Large intestine (tissue), 3 donors: Measurements from ENCODE around the gene JDP2. TPM values are rescaled to one million over a fixed set of nuclear protein-coding genes. Genes with fewer than 3 reads are reported as not detected.

Source experiments
- DNase-seq, 2 donors: peaks; one replicate each; pipeline versions ENCODE4 v3.0.0 to v3.0.0-alpha.2; 2013
- H3K27ac ChIP-seq: one replicate; pipeline ENCODE4 v1.5.1; 2013; ENCODE audit warnings: low read length
- H3K27me3 ChIP-seq: 2 replicates; pipeline ENCODE4 v1.6.1; 2013; ENCODE audit warnings: low read length; ENCODE audit not compliant: control insufficient read depth, insufficient read depth
- H3K36me3 ChIP-seq: 2 replicates; pipeline ENCODE4 v1.6.1; 2013; ENCODE audit warnings: low read length; ENCODE audit not compliant: control insufficient read depth, insufficient read depth
- H3K4me1 ChIP-seq: one replicate; pipeline ENCODE4 v1.6.1; 2013; ENCODE audit warnings: low read length; ENCODE audit not compliant: control insufficient read depth, insufficient read depth
- H3K4me3 ChIP-seq: one replicate; pipeline ENCODE4 v1.5.1; 2013; ENCODE audit warnings: low read length
- H3K9me3 ChIP-seq: one replicate; pipeline ENCODE4 v1.6.1; 2013; ENCODE audit warnings: mild to moderate bottlenecking, low read depth, low read length, moderate library complexity; ENCODE audit not compliant: control insufficient read depth
- WGBS: methylation state at CpG from one replicate; pipeline ENCODE4 v1.1.5; 2013; ENCODE audit warnings: low lambda C conversion rate; ENCODE audit not compliant: insufficient coverage; 5-methylcytosine and 5-hydroxymethylcytosine counted together
- polyA plus RNA-seq: library from polyadenylated mRNA; unstranded; fragments of 120-200 nt; gene quantifications from one replicate; pipeline ENCODE4 v1.2.1, GENCODE V29; 2013

JDP2 gene
- polyA plus RNA-seq, 1 donor = 30.0 TPM

DNA sequence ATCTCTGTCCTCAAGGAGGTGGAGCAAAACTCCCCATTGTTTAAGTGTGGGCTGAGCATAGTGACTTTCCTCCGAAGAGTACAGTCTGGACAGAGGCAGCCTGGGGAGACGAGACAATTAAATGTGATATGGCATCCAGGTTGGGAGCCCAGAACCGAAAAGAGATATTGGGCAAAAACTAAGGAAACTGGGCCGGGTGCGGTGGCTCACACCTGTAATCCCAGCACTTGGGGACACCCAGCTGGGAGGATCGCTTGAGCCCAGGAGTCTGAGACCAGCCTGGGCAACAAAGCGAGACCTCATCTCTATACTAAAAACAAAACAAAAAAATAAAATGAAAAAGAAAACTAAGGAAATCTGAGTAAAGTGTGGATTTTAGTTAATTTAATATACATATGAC, 35.9 kb upstream of the JDP2 start:
- Histone ChIP-seq H3K27ac (no peak overlapping the region), H3K36me3 (no peaks in the 10 kb centered on the region), H3K27me3 (no peaks in the 10 kb centered on the region), H3K4me3 (no peak overlapping the region), H3K4me1 (no peaks in the 10 kb centered on the region), H3K9me3 (no peaks in the 10 kb centered on the region)
- DNase-seq = no peak
- WGBS = 100% methylated on average over 2 of the region's 7 CpGs

DNA sequence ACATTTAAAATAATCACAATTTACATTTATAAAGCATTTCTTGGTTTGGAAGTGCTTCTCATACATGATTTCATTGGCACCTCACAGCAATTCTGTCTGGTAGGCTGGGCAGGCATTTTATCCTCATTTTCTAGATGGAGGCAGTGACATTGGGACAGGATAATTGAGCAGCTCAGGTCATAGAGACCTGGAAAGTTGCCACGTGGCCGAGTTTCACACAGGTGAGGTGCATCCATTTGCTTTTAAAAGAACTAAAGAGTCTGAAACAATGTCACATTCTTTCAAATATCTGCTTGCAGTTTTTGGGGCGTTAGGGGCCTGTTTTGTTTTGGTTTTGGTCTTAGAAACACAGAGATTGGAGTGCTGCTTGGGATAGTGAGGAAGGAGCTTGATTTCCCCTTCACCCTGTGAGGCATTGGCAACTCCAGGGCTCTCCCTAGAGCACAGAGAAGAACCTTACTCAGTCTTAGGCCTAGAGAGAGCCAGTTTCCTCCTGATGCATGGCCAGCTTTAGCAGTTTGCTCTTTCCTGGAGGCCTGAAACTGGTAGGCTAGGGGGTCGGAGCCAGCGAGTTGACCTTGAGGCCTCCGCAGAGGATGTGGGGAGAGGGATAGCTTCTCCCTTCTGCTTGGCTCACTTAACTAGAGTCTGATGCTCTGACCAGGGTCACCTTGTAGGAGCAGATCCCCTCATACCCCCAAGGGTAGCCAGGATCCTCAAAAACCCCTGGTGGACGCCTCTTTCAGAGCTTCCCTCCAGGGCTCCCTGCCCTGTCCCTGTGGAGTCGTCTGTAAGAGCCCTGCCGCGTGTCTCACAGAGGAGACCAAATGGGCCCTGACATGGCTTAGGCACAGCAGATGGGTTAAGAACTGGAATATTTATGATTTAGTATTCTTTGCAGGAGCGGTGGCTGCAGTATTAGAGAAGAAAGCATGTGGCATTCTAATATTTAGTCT, 34.9 kb upstream of the JDP2 start:
- Histone ChIP-seq H3K36me3 (no peaks in the 10 kb centered on the region), H3K27ac (no peak overlapping the region), H3K9me3 (no peaks in the 10 kb centered on the region), H3K4me1 (no peaks in the 10 kb centered on the region), H3K27me3 (no peaks in the 10 kb centered on the region), H3K4me3 (no peak overlapping the region)
- WGBS = no CpG with 5 or more reads among the region's 11 CpGs
- no peak for DNase-seq

DNA sequence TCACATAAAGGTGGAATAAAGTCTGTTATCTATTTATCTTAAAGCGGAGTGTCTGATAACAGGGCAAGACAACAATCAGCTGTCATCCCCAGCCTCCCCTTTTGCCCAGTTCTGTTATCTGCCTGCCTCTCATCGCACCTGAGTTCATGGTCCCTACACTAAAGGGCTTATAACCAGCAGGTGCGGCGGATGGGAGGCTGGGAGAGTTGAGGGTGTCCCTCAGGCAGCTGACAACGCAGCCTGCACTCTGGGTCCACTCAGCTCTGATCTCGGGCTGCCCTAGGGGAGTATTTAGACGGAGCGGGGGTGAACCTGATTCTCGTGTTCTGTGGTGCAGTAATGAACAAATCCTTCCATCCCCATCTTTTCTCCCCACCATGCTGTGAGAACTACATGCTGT, 34.0 kb upstream of the JDP2 start:
- H3K4me1 ChIP-seq = no peaks in the 10 kb centered on the region

DNA sequence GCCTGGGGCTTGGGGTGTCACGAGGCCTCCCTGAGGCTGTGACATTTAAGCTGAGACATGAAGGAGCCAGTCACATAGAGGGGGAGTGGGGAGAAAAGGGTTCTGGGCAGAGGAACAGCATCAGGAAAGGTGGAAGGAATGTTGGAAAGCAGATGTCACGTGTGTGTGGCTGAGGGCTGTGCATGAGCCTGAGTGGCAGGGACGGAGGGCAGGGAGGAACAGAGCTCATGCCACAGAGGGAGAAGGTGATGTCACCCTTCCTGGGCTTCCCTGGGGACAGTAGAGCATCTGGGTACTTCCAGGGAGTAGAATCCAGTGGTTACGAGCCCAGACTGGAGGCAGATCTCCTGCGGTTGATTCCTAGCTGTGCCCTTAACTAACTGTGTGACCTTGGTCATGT, 32.0 kb upstream of the JDP2 start:
- Histone ChIP-seq H3K4me1 (peaks cover 12% of the 10 kb centered on the region), H3K4me3 (no peak overlapping the region), H3K27ac (no peak overlapping the region), H3K9me3 (no peaks in the 10 kb centered on the region), H3K36me3 (no peaks in the 10 kb centered on the region), H3K27me3 (no peaks in the 10 kb centered on the region)
- DNase-seq = no peak
- WGBS = 83% methylated on average over 1 of the region's 5 CpGs

More for the DNA sequence above, 34.0 kb upstream of the JDP2 start:
- Histone ChIP-seq H3K9me3 (no peaks in the 10 kb centered on the region), H3K4me3 (no peak overlapping the region), H3K36me3 (no peaks in the 10 kb centered on the region), H3K27ac (no peak overlapping the region), H3K27me3 (no peaks in the 10 kb centered on the region)
- DNase-seq = peak in 1 of 2 donors; percentile 16
- no CpG with 5 or more reads among the region's 9 CpGs for WGBS

DNA sequence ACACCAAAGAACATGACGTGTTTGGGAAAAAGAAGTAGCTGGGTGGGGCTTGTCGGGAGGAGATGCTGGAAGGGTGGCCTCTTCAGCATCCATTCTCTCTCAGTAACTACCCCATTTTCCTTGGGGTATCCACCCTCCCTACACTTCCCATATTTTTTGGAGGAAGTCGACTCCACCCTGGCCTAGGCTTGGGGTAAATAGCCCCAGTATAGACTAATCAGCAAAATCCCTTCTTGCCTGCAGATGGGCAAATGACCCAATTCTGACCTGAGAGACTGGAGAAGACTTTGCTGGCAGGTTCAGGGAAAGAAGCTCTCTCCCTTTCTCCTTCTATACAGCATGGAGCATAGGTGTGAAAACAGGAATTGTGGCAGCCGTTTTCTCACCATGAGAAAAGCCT, 28.5 kb upstream of the JDP2 start:
- Histone ChIP-seq H3K36me3 (no peaks in the 10 kb centered on the region), H3K27me3 (no peaks in the 10 kb centered on the region), H3K27ac (no peak overlapping the region), H3K9me3 (no peaks in the 10 kb centered on the region), H3K4me3 (no peak overlapping the region), H3K4me1 (peaks cover 13% of the 10 kb centered on the region)
- DNase-seq = no peak
- WGBS = no CpG with 5 or more reads among the region's 4 CpGs

DNA sequence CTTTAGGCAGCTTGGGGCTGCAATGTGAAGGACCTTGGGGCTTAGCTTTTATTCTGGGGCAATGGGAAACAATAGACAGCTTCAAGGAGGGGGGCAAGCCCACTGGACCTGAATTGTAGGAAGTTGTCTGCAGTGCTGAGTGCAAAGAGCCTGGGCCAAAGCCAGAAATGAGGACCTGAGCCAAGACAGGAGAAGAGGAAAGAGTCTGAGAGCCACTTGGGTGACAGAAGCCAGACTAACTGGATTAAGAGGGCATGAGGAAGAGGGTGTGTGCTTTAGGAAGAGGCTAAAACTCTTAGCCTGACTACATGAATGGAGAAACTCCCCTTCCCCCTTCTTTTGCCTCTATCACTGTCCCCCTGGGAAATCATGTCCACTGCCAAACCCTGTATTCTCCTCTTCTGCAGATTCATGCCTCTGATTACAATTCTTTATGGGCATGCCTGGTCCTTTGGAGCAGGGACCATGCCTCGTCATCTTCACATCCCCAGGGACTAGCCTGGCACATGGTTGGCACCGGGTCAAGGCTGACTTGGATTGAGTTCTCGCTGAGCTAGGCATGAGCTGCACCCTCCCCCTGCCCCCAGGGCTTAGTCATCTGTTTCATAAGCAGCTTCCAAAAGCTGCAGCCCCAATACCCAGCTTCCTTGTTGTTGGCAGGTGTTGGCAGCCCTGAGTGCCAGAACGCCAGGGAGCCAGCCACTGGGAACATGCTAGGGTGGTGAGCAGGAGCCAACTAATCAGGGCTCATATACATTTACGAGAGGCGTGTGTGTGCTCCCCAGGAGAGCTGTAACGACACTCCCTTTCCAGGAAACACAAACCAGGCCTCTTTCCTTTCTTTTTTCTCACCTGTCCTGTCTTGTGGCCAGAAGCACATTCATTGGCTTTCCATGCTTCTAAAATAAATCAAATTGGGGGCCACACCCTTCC, 27.7 kb upstream of the JDP2 start:
- Histone ChIP-seq H3K36me3 (no peaks in the 10 kb centered on the region), H3K4me3 (no peak overlapping the region), H3K4me1 (peaks cover 13% of the 10 kb centered on the region), H3K27me3 (no peaks in the 10 kb centered on the region), H3K27ac (peak overlapping the region; percentile 27), H3K9me3 (no peaks in the 10 kb centered on the region)
- no CpG with 5 or more reads among the region's 7 CpGs for WGBS
- peak; percentile 73 to 84 for DNase-seq

DNA sequence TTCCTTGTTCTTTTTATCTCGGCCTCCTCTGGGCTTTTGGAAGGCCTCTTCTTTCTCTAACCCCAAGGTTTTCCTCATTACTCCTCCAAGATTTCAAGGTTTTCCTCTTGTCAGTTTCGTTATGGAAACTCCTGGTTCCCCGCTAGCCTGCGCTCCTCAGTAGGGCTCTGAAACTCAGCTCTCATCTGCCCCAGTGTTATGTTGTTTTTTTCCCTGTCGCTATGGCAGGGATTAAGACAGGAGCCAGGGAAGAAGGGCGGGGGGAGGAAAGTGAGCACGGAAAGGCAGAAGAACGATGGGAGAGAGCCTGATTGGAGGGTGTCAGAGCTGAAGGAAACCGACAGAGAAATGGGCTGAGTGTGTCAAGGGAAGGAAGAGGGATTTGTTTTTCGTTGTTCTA, 26.5 kb upstream of the JDP2 start:
- Histone ChIP-seq H3K4me1 (peaks cover 13% of the 10 kb centered on the region), H3K27ac (no peak overlapping the region), H3K36me3 (no peaks in the 10 kb centered on the region), H3K9me3 (no peaks in the 10 kb centered on the region), H3K27me3 (no peaks in the 10 kb centered on the region), H3K4me3 (no peak overlapping the region)
- peak; percentile 33 to 58 for DNase-seq
- 54% methylated on average over 5 of the region's 10 CpGs for WGBS

DNA sequence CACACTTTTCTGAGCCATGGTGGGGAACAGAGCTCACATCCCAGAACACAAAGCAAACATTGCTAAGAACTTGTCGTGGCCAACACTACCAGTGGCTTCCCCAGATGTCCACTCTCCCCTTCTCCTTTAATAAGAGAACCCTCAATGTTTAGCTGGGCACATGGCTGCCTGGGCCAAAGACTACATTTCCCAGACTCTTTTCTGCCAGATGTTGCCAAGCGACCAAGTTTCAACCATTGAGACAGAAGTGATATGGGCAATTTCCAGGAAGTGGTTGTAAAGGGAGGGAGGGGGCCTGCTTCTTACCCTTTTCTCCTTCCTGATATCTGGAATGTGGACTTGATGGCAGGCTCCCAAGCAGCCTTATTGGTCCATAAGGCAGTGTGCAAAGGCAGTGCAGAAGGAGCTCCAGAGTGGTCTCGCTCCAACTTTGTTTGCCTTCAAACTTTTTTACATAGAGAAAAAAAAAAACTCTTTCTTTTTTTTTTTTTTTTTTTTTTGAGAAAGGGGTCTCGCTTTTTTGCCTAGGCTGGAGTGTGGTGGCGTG, 24.9 kb upstream of the JDP2 start:
- H3K4me1 ChIP-seq = peaks cover 13% of the 10 kb centered on the region
- H3K27ac ChIP-seq = no peak overlapping the region
- H3K4me3 ChIP-seq = no peak overlapping the region
- DNase-seq = no peak
- H3K9me3 ChIP-seq = no peaks in the 10 kb centered on the region
- no peaks in the 10 kb centered on the region for H3K36me3 ChIP-seq
- 100% methylated on average over 1 of the region's 5 CpGs for WGBS
- H3K27me3 ChIP-seq = no peaks in the 10 kb centered on the region

DNA sequence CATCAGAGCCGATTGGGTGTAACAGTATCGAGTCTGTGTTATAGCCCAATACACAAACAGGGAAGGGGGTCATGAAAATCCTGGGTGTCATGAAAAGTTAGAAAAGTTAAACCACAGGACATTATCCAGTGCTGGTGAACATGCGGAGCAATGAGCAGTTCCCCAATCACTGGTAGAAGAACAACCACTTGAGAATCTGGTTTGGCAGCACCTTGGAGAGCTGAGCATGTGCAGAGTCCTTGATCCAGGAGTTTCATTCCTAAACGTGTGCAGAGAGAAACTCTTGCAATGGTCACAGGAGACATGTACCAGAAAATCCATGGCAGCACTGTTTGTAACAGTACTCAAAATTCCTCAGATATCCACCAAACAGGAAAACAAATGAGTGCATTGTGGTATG, 23.0 kb upstream of the JDP2 start:
- H3K4me3 ChIP-seq = no peak overlapping the region
- no peak overlapping the region for H3K27ac ChIP-seq
- DNase-seq = no peak
- H3K9me3 ChIP-seq = no peaks in the 10 kb centered on the region
- no peaks in the 10 kb centered on the region for H3K36me3 ChIP-seq
- H3K27me3 ChIP-seq = no peaks in the 10 kb centered on the region
- H3K4me1 ChIP-seq = peaks cover 11% of the 10 kb centered on the region
- WGBS = no CpG with 5 or more reads among the region's 4 CpGs

DNA sequence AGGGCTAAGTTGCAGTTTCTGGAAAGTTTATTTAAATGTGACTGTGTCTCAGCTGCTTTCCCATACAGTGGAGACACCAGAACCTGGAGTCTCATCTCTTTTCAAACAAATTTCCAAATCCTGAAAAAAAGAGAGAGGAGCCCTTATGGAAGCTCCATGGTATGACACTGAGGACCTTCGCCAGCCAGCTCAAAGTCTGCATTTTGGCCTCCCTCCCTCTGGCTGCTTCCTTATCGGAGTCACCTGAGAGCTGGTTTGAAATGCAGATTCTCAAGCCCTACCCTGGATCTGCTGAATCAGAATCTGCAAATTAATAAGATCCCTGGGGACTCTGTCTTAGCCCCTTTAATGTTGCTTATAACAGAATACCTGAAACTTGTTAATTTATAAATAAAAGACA, 21.7 kb upstream of the JDP2 start:
- no peaks in the 10 kb centered on the region for H3K9me3 ChIP-seq
- H3K4me3 ChIP-seq = no peak overlapping the region
- WGBS = no CpG with 5 or more reads among the region's 2 CpGs
- no peaks in the 10 kb centered on the region for H3K4me1 ChIP-seq
- H3K36me3 ChIP-seq = no peaks in the 10 kb centered on the region
- no peak for DNase-seq
- no peak overlapping the region for H3K27ac ChIP-seq
- H3K27me3 ChIP-seq = no peaks in the 10 kb centered on the region
